ENCODE results near the gene CLEC5A.

DNA sequence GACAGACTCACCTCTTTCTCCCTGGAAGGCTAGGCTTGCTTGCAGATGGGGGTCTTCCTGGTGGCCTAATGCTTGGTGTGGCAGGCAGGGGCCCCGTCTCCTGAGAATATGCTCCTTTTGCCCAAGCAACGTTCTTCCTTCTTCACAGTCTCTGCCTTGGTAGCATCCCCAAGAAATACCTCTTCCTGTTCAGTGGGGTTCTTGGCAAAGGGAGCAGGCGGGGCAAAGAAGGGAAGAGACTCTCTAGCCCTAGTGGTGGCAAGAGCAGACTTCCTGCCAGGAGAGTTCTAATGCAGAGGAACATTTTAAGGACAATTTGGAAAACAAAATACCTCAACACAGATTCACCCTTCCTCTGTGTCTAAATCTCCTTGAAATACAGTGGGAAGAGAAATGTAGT, at the start of gene CLEC5A:
- TF ChIP-seq CTCF (conservative IDR thresholded peaks at IDR 0.05) (no peak), ZFX (IDR thresholded peaks at IDR 0.05) (no peak)
